Occipital lobe (tissue), 2 donors: ENCODE results near the gene PPP1R3D. TPM values are rescaled to one million over a fixed set of nuclear protein-coding genes. Genes with fewer than 3 reads are reported as not detected.
"Not testable (repeated sequence)": the region's sequence is repeated elsewhere in the genome, so short reads cannot be mapped to it uniquely, and the experiment has no call there.

Experiments
- DNase-seq: peaks from one replicate; lab custom pipeline; 2025; lab: John Stamatoyannopoulos, UW
- total RNA-seq: library from RNA; depleted of rRNA; stranded (reverse); fragments of >200 nt; gene quantifications from one replicate; pipeline ENCODE4 v1.2.3, GENCODE V29; 2014

PPP1R3D gene
- total RNA-seq, 1 donor from 2014 or later: 3.6 TPM

DNA sequence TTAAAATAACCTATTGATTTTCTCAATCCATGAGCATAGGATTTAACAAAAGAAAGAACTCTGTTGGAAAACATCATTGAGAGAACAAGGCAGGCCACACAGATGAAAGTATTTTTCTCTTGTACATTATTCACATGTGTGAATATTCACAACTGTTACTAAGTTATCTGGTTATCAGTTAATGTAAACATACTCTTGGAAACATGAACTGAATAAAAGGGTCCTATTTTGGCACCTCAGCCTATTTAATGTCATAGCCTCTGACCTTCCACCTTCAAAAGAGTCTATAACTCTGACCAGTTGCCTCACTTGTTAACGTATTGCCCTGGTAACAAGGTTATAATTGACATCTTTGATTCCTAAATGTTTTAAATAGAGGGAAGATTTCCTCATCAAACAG lies 14.7 kb downstream of the PPP1R3D start:
- no peak for DNase-seq

- no peak for DNase-seq
These were observed 16.6 kb downstream of the PPP1R3D start for GRCh38 chr20:59923514-59923913.

DNA sequence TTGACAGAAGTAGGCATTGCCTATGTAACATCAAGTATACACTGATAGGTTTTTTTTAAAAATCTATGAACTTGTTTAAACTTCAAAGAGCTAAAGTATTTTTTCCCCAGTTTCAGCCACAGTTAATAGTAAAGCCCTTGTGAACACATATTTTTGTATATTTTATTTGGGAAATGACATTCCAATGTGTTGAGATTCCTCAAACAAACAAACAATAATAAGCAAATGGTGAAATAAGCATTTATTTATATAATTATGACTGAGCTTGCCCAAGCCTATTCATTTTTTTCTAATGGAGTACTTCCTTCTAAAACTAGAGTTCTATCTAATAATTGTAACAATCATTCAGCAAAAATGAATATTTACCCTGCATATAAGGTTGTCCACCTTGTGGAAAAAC lies 19.2 kb downstream of the PPP1R3D start:
- no peak for DNase-seq

GRCh38 chr20:59912609-59913008 lies 27.5 kb downstream of the PPP1R3D start:
- no peak for DNase-seq

DNA sequence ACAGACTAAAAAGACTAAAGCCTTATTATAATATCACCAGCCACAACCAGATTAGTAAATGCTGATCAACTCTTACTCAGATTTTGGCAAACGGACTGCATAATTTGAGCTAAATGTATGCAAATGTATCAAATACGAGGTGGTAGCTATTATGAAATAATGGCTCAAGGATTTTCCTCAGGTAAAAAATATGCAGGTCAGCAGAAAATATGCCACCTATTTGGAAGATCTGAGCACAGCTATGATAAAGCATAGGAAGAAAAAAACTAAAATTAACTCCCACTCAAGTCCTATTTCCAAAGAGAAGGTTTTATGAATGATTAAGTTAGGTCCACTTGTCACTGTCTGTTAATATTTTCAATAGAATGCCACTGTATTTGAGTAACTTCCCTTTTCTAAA lies 29.1 kb downstream of the PPP1R3D start:
- DNase-seq: no peak

- no peak for DNase-seq
These were observed 31.2 kb downstream of the PPP1R3D start for GRCh38 chr20:59908855-59909254.

DNA sequence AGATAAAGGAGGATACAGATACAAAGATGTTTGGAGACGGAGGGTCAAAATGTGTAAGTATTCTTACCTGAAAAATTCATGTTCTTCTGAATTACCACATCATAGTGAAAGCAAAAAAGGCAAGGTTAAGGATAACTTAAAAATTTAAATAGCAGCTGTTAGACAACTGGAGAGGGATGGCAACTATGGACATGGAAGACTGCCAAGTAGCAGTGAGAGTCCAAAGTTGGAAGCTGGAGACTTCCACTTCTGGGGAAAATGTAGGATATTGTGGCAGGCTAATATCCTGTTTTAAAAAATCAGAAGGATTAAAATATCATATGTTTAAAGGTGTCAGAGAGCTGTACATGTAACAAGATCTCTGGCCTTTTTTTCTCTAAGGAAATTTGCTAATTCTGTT lies 36.5 kb downstream of the PPP1R3D start:
- no peak for DNase-seq

GRCh38 chr20:59902470-59902869 lies 37.6 kb downstream of the PPP1R3D start:
- no peak for DNase-seq

- no peak for DNase-seq
These were observed 44.2 kb downstream of the PPP1R3D start for GRCh38 chr20:59895908-59896307.

DNA sequence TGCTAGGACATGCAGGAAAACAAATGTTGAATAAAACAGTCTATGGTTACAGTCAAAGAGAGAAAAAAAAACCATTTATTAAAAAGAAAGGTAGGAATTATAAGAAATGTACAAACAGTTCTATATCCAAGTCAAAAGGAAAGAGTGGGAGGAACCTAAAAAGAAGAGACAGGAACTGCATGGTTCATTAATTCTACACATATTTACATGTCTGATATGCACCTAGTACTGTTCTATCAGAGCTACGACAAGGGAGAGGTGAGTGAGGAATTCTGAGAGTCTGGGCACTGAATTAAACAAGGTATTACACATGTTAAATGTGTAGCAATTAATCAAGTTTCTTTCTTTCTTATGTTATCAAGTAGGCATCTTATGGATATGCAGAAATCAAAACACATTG lies 48.5 kb downstream of the PPP1R3D start:
- no peak for DNase-seq

GRCh38 chr20:59890035-59890434 lies 50.1 kb downstream of the PPP1R3D start:
- not testable (repeated sequence) for DNase-seq

- no peak for DNase-seq
These were observed 52.1 kb downstream of the PPP1R3D start for GRCh38 chr20:59888050-59888449.

Other genes with a start within 250 kb of the PPP1R3D start
- gene SYCP2, start 6.7 kb downstream of the PPP1R3D start, total RNA-seq: 4.1 TPM
- gene FAM217B, start 84 bp upstream of the PPP1R3D start, total RNA-seq: 34.8 TPM
- 1.4 TPM for gene CDH26, start 18.1 kb upstream of the PPP1R3D start, total RNA-seq